HEK293 (cell line): Measurements from ENCODE around the gene AARS2.

ENCODE experiments used
- KLF1 ChIP-seq: fragments of 450-650 bp; formaldehyde crosslinking; IDR thresholded peaks from 2 replicates; pipeline ENCODE4 v1.5.1; 2016; ENCODE audit warnings: missing biosample characterization, missing genetic modification characterization
- REST ChIP-seq: fragments of 450-650 bp; formaldehyde crosslinking; IDR thresholded peaks from 2 replicates; pipeline ENCODE4 v1.5.1; 2016; ENCODE audit warnings: missing biosample characterization, missing genetic modification characterization
- YY1 ChIP-seq: fragments of 450-650 bp; formaldehyde crosslinking; IDR thresholded peaks from 2 replicates; pipeline ENCODE4 v1.5.1; 2018; ENCODE audit warnings: missing biosample characterization, missing genetic modification characterization
- ZNF112 ChIP-seq: fragments of 450-650 bp; formaldehyde crosslinking; IDR thresholded peaks from 2 replicates; pipeline ENCODE4 v1.5.0; 2017; ENCODE audit warnings: missing biosample characterization, missing genetic modification characterization
- ZNF121 ChIP-seq: fragments of 450-650 bp; formaldehyde crosslinking; IDR thresholded peaks from 2 replicates; pipeline ENCODE4 v1.5.1; 2016; ENCODE audit warnings: missing biosample characterization, missing genetic modification characterization
- ZNF146 ChIP-seq: fragments of 450-650 bp; formaldehyde crosslinking; IDR thresholded peaks from 2 replicates; pipeline ENCODE4 v1.5.1; 2016; ENCODE audit warnings: missing biosample characterization, missing genetic modification characterization
- ZNF2 ChIP-seq: fragments of 450-650 bp; formaldehyde crosslinking; IDR thresholded peaks from 2 replicates; pipeline ENCODE4 v1.5.1; 2016; ENCODE audit warnings: missing biosample characterization, missing genetic modification characterization
- ZNF248 ChIP-seq: fragments of 450-650 bp; formaldehyde crosslinking; IDR thresholded peaks from 2 replicates; pipeline ENCODE4 v1.5.1; 2017; ENCODE audit warnings: missing biosample characterization, missing genetic modification characterization
- ZNF274 ChIP-seq, 2 experiments: fragments of 200-500 bp in 1 of 2; fragments of 450-650 bp in 1 of 2; sonication (Bioruptor generic) in 1 of 2; formaldehyde crosslinking in 1 of 2; IDR thresholded peaks; 2 replicates each; pipeline versions ENCODE4 v1.5.1 to v1.6.1; 2014 to 2016; ENCODE audit warnings: borderline replicate concordance in 1 of 2, inconsistent platforms in 1 of 2, low read length in 1 of 2, missing biosample characterization in 1 of 2, missing genetic modification characterization in 1 of 2
- ZNF292 ChIP-seq: fragments of 450-650 bp; formaldehyde crosslinking; IDR thresholded peaks from 2 replicates; pipeline ENCODE4 v1.5.1; 2016; ENCODE audit warnings: low read depth, missing biosample characterization, missing genetic modification characterization, borderline replicate concordance
- ZNF366 ChIP-seq: fragments of 450-650 bp; formaldehyde crosslinking; conservative IDR thresholded peaks from 2 replicates; pipeline ENCODE4 v1.5.1; 2016; ENCODE audit warnings: missing biosample characterization, missing genetic modification characterization
- ZNF433 ChIP-seq: fragments of 450-650 bp; formaldehyde crosslinking; IDR thresholded peaks from 2 replicates; pipeline ENCODE4 v1.5.1; 2016; ENCODE audit warnings: missing biosample characterization, missing genetic modification characterization, low read depth
- TF ChIP-seq, protein P1 (sequence below): fragments of 450-650 bp; formaldehyde crosslinking; IDR thresholded peaks from 2 replicates; pipeline ENCODE4 v1.5.1; 2016; ENCODE audit warnings: missing biosample characterization, missing genetic modification characterization
- TF ChIP-seq, protein P2 (sequence below): fragments of 450-650 bp; IDR thresholded peaks from 2 replicates; pipeline ENCODE4 v1.5.1; 2018; ENCODE audit warnings: missing biosample characterization, missing genetic modification characterization

DNA sequence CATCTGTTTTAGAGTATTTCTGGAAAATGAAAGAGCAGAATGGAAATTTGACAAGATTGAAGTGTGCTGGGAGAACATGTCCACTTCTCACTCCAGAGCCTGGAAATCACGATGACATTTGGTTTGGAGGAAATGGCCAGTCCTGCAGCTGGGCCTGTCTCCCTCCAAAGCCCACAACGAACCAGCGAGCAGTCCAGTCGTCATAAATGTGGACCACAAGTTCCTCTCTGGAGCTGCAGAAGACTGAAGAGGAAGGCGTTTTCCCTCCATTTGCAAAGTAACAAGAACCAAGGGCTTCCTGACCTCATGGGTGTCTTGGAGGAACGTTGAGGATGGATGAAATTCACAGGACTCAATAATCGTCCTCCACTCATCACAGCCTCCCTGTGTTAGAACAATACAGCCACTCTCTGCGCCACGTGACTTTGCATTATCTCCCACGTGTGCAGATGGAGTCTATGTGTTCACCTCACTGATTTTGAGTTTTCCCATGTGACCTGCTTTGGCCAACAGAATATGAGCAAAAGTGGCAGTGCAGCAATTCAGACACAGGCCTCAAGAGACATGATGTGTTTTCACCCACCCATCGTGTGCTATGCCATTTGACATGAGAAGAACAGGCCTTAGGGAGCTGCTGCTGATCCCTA is 20.2 kb upstream of the AARS2 start:
- TF ChIP-seq ZNF121 (tag by site-specific recombination) (no peak), KLF1 (tag by site-specific recombination) (no peak), YY1 (tag by site-specific recombination) (no peak), ZNF112 (tag by site-specific recombination) (no peak), ZNF366 (tag by site-specific recombination) (no peak), ZNF248 (no peak), ZNF292 (tag by site-specific recombination) (no peak), ZNF146 (tag by site-specific recombination) (no peak), ZNF2 (tag by site-specific recombination) (no peak), ZNF433 (tag by site-specific recombination) (no peak), ZNF274 (IDR thresholded peaks at IDR 0.05; ENCODE audit: low read length) (no peak), ZNF274 (tag by site-specific recombination; IDR thresholded peaks at IDR 0.05; ENCODE audit: borderline replicate concordance) (no peak), REST (tag by site-specific recombination) (no peak)
- TF ChIP-seq, protein P1, sequence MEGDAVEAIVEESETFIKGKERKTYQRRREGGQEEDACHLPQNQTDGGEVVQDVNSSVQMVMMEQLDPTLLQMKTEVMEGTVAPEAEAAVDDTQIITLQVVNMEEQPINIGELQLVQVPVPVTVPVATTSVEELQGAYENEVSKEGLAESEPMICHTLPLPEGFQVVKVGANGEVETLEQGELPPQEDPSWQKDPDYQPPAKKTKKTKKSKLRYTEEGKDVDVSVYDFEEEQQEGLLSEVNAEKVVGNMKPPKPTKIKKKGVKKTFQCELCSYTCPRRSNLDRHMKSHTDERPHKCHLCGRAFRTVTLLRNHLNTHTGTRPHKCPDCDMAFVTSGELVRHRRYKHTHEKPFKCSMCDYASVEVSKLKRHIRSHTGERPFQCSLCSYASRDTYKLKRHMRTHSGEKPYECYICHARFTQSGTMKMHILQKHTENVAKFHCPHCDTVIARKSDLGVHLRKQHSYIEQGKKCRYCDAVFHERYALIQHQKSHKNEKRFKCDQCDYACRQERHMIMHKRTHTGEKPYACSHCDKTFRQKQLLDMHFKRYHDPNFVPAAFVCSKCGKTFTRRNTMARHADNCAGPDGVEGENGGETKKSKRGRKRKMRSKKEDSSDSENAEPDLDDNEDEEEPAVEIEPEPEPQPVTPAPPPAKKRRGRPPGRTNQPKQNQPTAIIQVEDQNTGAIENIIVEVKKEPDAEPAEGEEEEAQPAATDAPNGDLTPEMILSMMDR (tag by site-specific recombination), result no peak
- TF ChIP-seq, protein P2, sequence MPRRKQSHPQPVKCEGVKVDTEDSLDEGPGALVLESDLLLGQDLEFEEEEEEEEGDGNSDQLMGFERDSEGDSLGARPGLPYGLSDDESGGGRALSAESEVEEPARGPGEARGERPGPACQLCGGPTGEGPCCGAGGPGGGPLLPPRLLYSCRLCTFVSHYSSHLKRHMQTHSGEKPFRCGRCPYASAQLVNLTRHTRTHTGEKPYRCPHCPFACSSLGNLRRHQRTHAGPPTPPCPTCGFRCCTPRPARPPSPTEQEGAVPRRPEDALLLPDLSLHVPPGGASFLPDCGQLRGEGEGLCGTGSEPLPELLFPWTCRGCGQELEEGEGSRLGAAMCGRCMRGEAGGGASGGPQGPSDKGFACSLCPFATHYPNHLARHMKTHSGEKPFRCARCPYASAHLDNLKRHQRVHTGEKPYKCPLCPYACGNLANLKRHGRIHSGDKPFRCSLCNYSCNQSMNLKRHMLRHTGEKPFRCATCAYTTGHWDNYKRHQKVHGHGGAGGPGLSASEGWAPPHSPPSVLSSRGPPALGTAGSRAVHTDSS (tag by site-specific recombination), result no peak
